Heart left ventricle (tissue), 13 donors: Measurements from ENCODE around the gene PPA1.

ENCODE experiments used
- POLR2A ChIP-seq, 2 donors: fragments of 450-650 bp; IDR thresholded peaks; one replicate each; pipeline ENCODE4 v1.6.1; 2017; ENCODE audit warnings: antibody characterized with exemption in 2 of 2, mild to moderate bottlenecking in 2 of 2, moderate library complexity in 2 of 2
- TF ChIP-seq, protein P1 (sequence below), 12 donors: fragments of 200-600 bp; sonication (generic) in 4 of 12; IDR thresholded peaks; one replicate each; pipeline versions ENCODE4 v1.5.0 to v1.8.0; 2018 to 2022; ENCODE audit warnings: antibody characterized with exemption in 12 of 12, mild to moderate bottlenecking in 5 of 12
- donor health status: ischemic (EF 13 %, LVEDD 7.1; RV severe dilation, severe dysfunction).
- donor health status: DM: no; HTN: yes; CAD: no.
- donor health status: DM: no; HTN: no; CAD: no.
- donor health status: ischemic (EF 25% LVEDD 6.9; RV normal size, moderate dysfunction).
- donor health status: ischemic (EF 25% LVEDD 5.7; RV mildly dilated, moderate dysfunction).
- donor health status: ischemic (EF 35%, LVEDD 5.7; RV mildly dilated, moderate dysfunction).
- donor health status: nonischemic (EF 11% LVEDD 7.7; RV severe dilation, severe dysfunction).
- donor health status: DM: yes; HTN: yes; CAD: no.
- donor health status: PGD.
- donor health status: ischemic (EF 29% LVEDD 5.4; RV normal size, mild dysfunction).
- donor health status: nonischemic (EF 23%, LVEDD 6.1; RV moderate dilation, normal function).

DNA sequence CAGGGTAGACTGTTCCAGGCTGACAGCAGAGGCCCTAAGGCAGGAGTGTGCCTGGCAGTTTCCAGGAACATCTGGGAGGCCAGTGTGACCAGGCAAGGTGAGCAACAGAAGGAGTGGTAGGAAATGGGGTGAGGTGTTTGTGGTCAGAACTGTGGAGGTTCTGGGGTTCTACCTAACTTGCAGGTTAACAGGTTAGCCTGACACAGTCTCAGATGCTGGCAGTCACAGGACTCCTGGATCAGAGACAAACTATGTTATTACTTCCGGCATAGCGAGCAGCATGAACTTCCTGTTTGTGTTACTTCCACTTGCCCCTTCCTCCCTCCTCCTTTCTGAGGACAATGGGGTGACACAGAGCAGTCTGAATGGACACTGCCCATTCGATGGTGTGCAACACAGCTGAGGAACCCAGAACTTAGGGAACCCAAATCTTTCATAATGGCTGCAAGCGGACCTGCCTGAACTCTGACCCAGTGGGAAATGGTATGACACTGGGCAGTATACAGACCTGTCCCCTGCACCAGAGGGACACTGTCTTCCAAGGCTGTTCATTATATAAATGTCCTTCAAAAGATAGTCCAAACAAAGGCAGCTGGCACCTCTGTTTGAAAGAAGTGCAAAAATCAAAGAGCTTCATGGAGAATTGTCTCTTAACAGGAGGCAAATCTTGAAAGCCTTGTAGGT is 59.0 kb downstream of the PPA1 start:
- TF ChIP-seq, protein P1, sequence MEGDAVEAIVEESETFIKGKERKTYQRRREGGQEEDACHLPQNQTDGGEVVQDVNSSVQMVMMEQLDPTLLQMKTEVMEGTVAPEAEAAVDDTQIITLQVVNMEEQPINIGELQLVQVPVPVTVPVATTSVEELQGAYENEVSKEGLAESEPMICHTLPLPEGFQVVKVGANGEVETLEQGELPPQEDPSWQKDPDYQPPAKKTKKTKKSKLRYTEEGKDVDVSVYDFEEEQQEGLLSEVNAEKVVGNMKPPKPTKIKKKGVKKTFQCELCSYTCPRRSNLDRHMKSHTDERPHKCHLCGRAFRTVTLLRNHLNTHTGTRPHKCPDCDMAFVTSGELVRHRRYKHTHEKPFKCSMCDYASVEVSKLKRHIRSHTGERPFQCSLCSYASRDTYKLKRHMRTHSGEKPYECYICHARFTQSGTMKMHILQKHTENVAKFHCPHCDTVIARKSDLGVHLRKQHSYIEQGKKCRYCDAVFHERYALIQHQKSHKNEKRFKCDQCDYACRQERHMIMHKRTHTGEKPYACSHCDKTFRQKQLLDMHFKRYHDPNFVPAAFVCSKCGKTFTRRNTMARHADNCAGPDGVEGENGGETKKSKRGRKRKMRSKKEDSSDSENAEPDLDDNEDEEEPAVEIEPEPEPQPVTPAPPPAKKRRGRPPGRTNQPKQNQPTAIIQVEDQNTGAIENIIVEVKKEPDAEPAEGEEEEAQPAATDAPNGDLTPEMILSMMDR (IDR thresholded peaks at IDR 0.05): no peak
- TF ChIP-seq POLR2A (IDR thresholded peaks at IDR 0.05): no peak
